HepG2 (cell line): Measurements from ENCODE around the gene ZBTB9. TPM values are rescaled to one million over a fixed set of nuclear protein-coding genes. Genes with fewer than 3 reads are reported as not detected.

Experiments used
- ATAC-seq: fragments of 200-7000 bp; cut with Tn5 transposase; 3 replicates; pipeline ENCODE4 v1.9.1; 2020; ENCODE audit warnings: mild to moderate bottlenecking, moderate library complexity
- BruUV-seq: library from RNA; stranded (reverse); fragments of 400-500 nt; replicated peaks from 2 replicates; lab custom pipeline; 2021; lab: Mats Ljungman, UMichigan
- CTCF ChIA-PET: fragments of 300-600 bp; formaldehyde crosslinking; extraction: SDS; loops from one replicate; lab custom pipeline; 2021; ENCODE audit warnings: low total read pairs, inconsistent platforms, low intra/inter-chr PET ratio; lab: Yijun Ruan, JAX
- POLR2A ChIA-PET: fragments of 350-600 bp; sonication (Branson Sonifier 250); formaldehyde crosslinking; loops from one replicate; lab custom pipeline; 2020; ENCODE audit warnings: antibody characterized with exemption, inconsistent platforms; lab: Yijun Ruan, JAX
- DNase-seq: peaks from one replicate; pipeline ENCODE4 v3.0.0-alpha.2; 2015; ENCODE audit warnings: low spot score
- FAIRE-seq: peaks from 3 replicates; lab custom pipeline; 2011; peaks lifted over from hg19 to GRCh38; lab: Jason Lieb, UNC
- H2AFZ ChIP-seq: one replicate; pipeline ENCODE4 v1.6.1; 2011; ENCODE audit warnings: low read length, inconsistent platforms
- H3K27ac ChIP-seq: fragments of 300-600 bp; 3 replicates; pipeline ENCODE4 v1.8.0; 2011; ENCODE audit warnings: mixed run types, mild to moderate bottlenecking, mixed read lengths, low read length, inconsistent platforms; ENCODE audit not compliant: insufficient read depth; ENCODE audit errors: extremely low read length
- H3K27me3 ChIP-seq, 2 experiments: fragments of 200-600 bp in 1 of 2; 2 replicates in 1 of 2; 3 replicates in 1 of 2; pipeline versions ENCODE4 v1.6.0 to v1.8.0; 2011; ENCODE audit warnings: low read length in 2 of 2, mild to moderate bottlenecking in 2 of 2, moderate library complexity in 2 of 2, inconsistent platforms in 1 of 2; ENCODE audit not compliant: insufficient read depth in 2 of 2, control insufficient read depth in 1 of 2
- H3K36me3 ChIP-seq, 2 experiments: fragments of 200-600 bp in 1 of 2; replicated peaks in 1 of 2; 2 replicates in 1 of 2; 3 replicates in 1 of 2; pipeline versions ENCODE4 v1.5.1 to v1.8.0; 2011; ENCODE audit warnings: low read length in 2 of 2, inconsistent platforms in 1 of 2; ENCODE audit not compliant: insufficient read depth in 2 of 2, control insufficient read depth in 1 of 2
- H3K4me1 ChIP-seq: 2 replicates; pipeline ENCODE4 v1.5.1; 2012; ENCODE audit warnings: low read length, inconsistent platforms; ENCODE audit not compliant: insufficient read depth
- H3K4me2 ChIP-seq: 2 replicates; pipeline ENCODE4 v1.6.0; 2011; ENCODE audit warnings: low read depth, low read length, inconsistent platforms
- H3K4me3 ChIP-seq, 3 experiments: fragments of 200-600 bp in 1 of 3; sonication (generic), shearing (Covaris generic) in 1 of 3; replicated peaks in 1 of 3; 2 replicates each; pipeline ENCODE4 v1.5.1; 2011 to 2016; ENCODE audit warnings: low read length in 3 of 3, inconsistent platforms in 2 of 3, low read depth in 2 of 3, mild to moderate bottlenecking in 2 of 3, control low read depth in 1 of 3, mixed read lengths in 1 of 3; ENCODE audit not compliant: insufficient read depth in 1 of 3
- H3K79me2 ChIP-seq: one replicate; pipeline ENCODE4 v1.6.1; 2011; ENCODE audit warnings: low read length, inconsistent platforms; ENCODE audit not compliant: insufficient read depth
- H3K9ac ChIP-seq: 2 replicates; pipeline ENCODE4 v1.6.0; 2011; ENCODE audit warnings: mild to moderate bottlenecking, low read depth, low read length, inconsistent platforms; ENCODE audit not compliant: insufficient read depth
- H3K9me3 ChIP-seq: 2 replicates; pipeline ENCODE4 v1.5.1; 2012; ENCODE audit warnings: mild to moderate bottlenecking, low read length
- H4K20me1 ChIP-seq: 2 replicates; pipeline ENCODE4 v1.6.0; 2011; ENCODE audit warnings: inconsistent platforms, mild to moderate bottlenecking, low read length, moderate library complexity; ENCODE audit not compliant: insufficient read depth
- BORCS8-MEF2B ChIP-seq: sonication (generic); formaldehyde crosslinking; IDR thresholded peaks from 2 replicates; pipeline ENCODE4 v1.8.0; 2022; ENCODE audit warnings: mild to moderate bottlenecking, missing genetic modification reagents
- DNMT3B ChIP-seq: conservative IDR thresholded peaks from 2 replicates; pipeline ENCODE4 v1.6.1; 2016; ENCODE audit warnings: missing biosample characterization, control low read depth
- GFI1 ChIP-seq: sonication (generic); formaldehyde crosslinking; IDR thresholded peaks from 2 replicates; pipeline ENCODE4 v1.5.0; 2020; ENCODE audit warnings: missing genetic modification reagents, mild to moderate bottlenecking, borderline replicate concordance
- HDAC1 ChIP-seq: sonication (generic); formaldehyde crosslinking; IDR thresholded peaks from 2 replicates; pipeline ENCODE4 v1.5.1; 2020; ENCODE audit warnings: mild to moderate bottlenecking, missing genetic modification reagents
- POGZ ChIP-seq: sonication (generic); formaldehyde crosslinking; IDR thresholded peaks from 2 replicates; pipeline ENCODE4 v1.4.0; 2020; ENCODE audit warnings: mild to moderate bottlenecking, missing genetic modification reagents
- RXRB ChIP-seq: IDR thresholded peaks from 2 replicates; pipeline ENCODE4 v1.6.1; 2016; ENCODE audit warnings: borderline replicate concordance, missing genetic modification reagents, missing compliant biosample characterization
- TCF7 ChIP-seq: sonication (generic); IDR thresholded peaks from 2 replicates; pipeline ENCODE4 v1.6.1; 2016; ENCODE audit warnings: antibody characterized with exemption, low read depth
- ZBTB7A ChIP-seq: sonication (generic); formaldehyde crosslinking; IDR thresholded peaks from 2 replicates; pipeline ENCODE4 v1.8.0; 2022; ENCODE audit warnings: mild to moderate bottlenecking, missing genetic modification reagents
- ZKSCAN1 ChIP-seq: fragments of 150-350 bp; IDR thresholded peaks from 2 replicates; pipeline ENCODE4 v1.6.1; 2014; ENCODE audit warnings: low read length
- ZNF543 ChIP-seq: sonication (generic); formaldehyde crosslinking; IDR thresholded peaks from 2 replicates; pipeline ENCODE4 v1.4.0; 2020; ENCODE audit warnings: mild to moderate bottlenecking, missing genetic modification reagents
- WGBS: methylation state at CpG from one replicate; pipeline ENCODE4 v1.1.6; 2017; ENCODE audit warnings: low lambda C conversion rate; 5-methylcytosine and 5-hydroxymethylcytosine counted together
- in situ Hi-C: cut with HindIII; loops from 2 replicates; pipeline ENCODE4 v1.10.0; 2017; ENCODE audit warnings: low pct_unique_long_range_greater_than_20kb; ENCODE audit not compliant: extremely low pct_ligation_motif_present
- intact Hi-C: fragments of 100-400 bp; cut with micrococcal nuclease; formaldehyde crosslinking; loops from one replicate; pipeline ENCODE4 v1.10.0; 2022; ENCODE audit not compliant: unreplicated experiment
- polyA plus RNA-seq, 8 experiments: library from polyadenylated mRNA; depleted of rRNA in 3 of 8; stranded (reverse) in 7 of 8; unstranded in 1 of 8; fragments of >200 nt; fragmentation: Illumina TruSeq in 4 of 8; extraction: Trizol in 4 of 8; gene quantifications; 2 replicates each; pipeline versions ENCODE4 v1.2.1 to v1.2.3, GENCODE V29; 2011 to 2016; ENCODE audit warnings: low read depth in 4 of 8, missing spikeins in 1 of 8, mixed read lengths in 1 of 8; ENCODE audit not compliant: insufficient read depth in 1 of 8
- total RNA-seq, 5 experiments: library from RNA; depleted of rRNA; stranded (reverse); fragments of >200 nt; fragmentation: Illumina TruSeq; extraction: Trizol; gene quantifications; 2 replicates each; pipeline ENCODE4 v1.2.3, GENCODE V29; 2016; ENCODE audit warnings: low read depth in 1 of 5
- TF ChIP-seq, protein P1 (sequence below): sonication (generic); formaldehyde crosslinking; IDR thresholded peaks from 2 replicates; pipeline ENCODE4 v1.8.0; 2022; ENCODE audit warnings: mild to moderate bottlenecking, missing genetic modification reagents, moderate library complexity

ZBTB9 gene
- total and polyA plus RNA-seq, 2 of the 13 experiments (the other 11 are each of a cell fraction or from before 2014, with no cell fraction given): 5.3 to 9.2 TPM

DNA sequence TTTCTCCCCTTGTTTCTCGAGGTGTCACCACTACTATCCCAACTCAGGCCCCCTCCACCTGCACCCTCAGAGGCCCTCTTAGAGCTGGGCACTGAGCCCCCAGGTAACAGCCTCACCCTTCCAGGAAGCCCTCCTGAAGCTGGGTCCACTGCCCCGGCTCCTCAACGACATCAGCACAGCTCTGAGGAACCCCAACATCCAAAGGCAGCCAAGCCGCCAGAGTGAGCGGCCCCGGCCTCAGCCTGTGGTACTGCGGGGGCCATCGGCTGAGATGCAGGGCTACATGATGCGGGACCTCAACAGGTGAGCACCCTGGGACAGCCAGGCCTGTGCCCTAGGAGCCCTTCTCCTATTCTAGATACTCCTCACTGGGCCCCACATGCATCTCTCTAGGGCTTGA, 12.9 kb upstream of the ZBTB9 start:
- POLR2A ChIA-PET: interaction anchor here (1.1 kb wide), 1 partner anchor 13 kb away, joined by 5 read pairs; the partner anchor contains the start of gene ZBTB9
- no peaks in the 10 kb centered on the region for H3K4me1 ChIP-seq
- H4K20me1 ChIP-seq: no peaks in the 10 kb centered on the region
- no peak overlapping the region for H3K27ac ChIP-seq
- BruUV-seq: no TSS peak
- in situ Hi-C loops: no loop called here
- no peaks in the 10 kb centered on the region for H3K9me3 ChIP-seq
- H3K27me3 ChIP-seq: no peaks in the 10 kb centered on the region
- intact Hi-C loops: no loop called here
- CTCF ChIA-PET: no interaction called here
- peaks cover 0 to 2% of the 10 kb centered on the region in 2 experiments; a peak in 1 of 5 replicates for H3K36me3 ChIP-seq
- H3K4me3 ChIP-seq: no peak overlapping the region
- H2AFZ ChIP-seq: no peak overlapping the region
- ATAC-seq (no peak), DNase-seq (no peak), FAIRE-seq (no peak)
- H3K9ac ChIP-seq: no peak overlapping the region
- H3K79me2 ChIP-seq: no peaks in the 10 kb centered on the region
- TF ChIP-seq TCF7 (no peak), ZNF543 (CRISPR knock-in tag) (no peak)
- TF ChIP-seq, all 625 proteins: peak for 0
- no peak overlapping the region for H3K4me2 ChIP-seq
- 83% methylated on average over 9 of the region's 9 CpGs for WGBS

DNA sequence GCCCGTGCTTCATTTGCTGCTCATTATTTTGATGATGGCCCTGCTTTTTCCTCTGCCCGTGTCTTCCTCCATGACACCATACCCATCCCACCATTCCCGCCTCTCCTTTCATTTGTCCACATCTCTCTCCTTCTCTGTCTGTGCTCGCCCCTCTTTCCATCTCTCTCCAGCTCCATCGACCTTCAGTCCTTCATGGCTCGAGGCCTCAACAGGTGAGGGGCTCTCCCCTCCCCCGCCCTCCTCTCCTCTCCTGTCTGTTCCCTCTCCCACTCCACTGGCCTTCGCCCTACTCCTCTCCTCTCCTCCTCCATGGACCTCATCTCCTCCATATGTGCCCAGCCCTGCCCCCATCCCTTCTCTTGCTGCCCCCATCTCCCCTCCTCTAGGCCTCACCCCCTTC, 12.1 kb upstream of the ZBTB9 start:
- no peak overlapping the region for H3K4me3 ChIP-seq
- H3K27me3 ChIP-seq: no peaks in the 10 kb centered on the region; a peak in 1 of 5 replicates
- intact Hi-C loops: no loop called here
- DNase-seq (no peak), FAIRE-seq (no peak), ATAC-seq (no peak)
- H2AFZ ChIP-seq: no peak overlapping the region
- BruUV-seq: no TSS peak
- H3K4me1 ChIP-seq: no peaks in the 10 kb centered on the region
- no peak for TF ChIP-seq POGZ (CRISPR knock-in tag)
- TF ChIP-seq DNMT3B: no peak
- TF ChIP-seq RXRB (CRISPR knock-in tag): no peak
- no peak for TF ChIP-seq ZBTB7A
- TF ChIP-seq HDAC1 (CRISPR knock-in tag): no peak
- TF ChIP-seq, protein P1, sequence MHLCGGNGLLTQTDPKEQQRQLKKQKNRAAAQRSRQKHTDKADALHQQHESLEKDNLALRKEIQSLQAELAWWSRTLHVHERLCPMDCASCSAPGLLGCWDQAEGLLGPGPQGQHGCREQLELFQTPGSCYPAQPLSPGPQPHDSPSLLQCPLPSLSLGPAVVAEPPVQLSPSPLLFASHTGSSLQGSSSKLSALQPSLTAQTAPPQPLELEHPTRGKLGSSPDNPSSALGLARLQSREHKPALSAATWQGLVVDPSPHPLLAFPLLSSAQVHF (CRISPR knock-in tag): no peak
- no peak for TF ChIP-seq ZKSCAN1
- TF ChIP-seq BORCS8-MEF2B (CRISPR knock-in tag): no peak
- no peak for TF ChIP-seq GFI1 (CRISPR knock-in tag)
- H3K4me2 ChIP-seq: no peak overlapping the region
- ChIA-PET CTCF (no interaction called here), POLR2A (no interaction called here)
- no peak overlapping the region for H3K27ac ChIP-seq
- peaks cover 0 to 2% of the 10 kb centered on the region in 2 experiments; a peak in 1 of 5 replicates for H3K36me3 ChIP-seq
- in situ Hi-C loops: no loop called here
- WGBS: 65% methylated on average over 8 of the region's 8 CpGs
- no peaks in the 10 kb centered on the region for H4K20me1 ChIP-seq
- H3K9ac ChIP-seq: no peak overlapping the region
- no peaks in the 10 kb centered on the region for H3K79me2 ChIP-seq
- no peaks in the 10 kb centered on the region for H3K9me3 ChIP-seq
